B cell (primary cell): ENCODE data around the gene ACACB. TPM values are rescaled to one million over a fixed set of nuclear protein-coding genes. Genes with fewer than 3 reads are reported as not detected.

Experiments
- ATAC-seq: fragments of 200-7000 bp; cut with Tn5 transposase; one replicate; pipeline ENCODE4 v1.10.0; 2021; ENCODE audit warnings: low read depth, mild to moderate bottlenecking, moderate number of reproducible peaks, moderate library complexity
- CTCF ChIA-PET: fragments of 350-600 bp; sonication (Branson Sonifier 250); formaldehyde crosslinking; loops from one replicate; lab custom pipeline; 2021; ENCODE audit warnings: antibody characterized with exemption, inconsistent platforms; lab: Charles Lee
- POLR2A ChIA-PET: fragments of 350-600 bp; sonication (Branson Sonifier 250); formaldehyde crosslinking; loops from one replicate; lab custom pipeline; 2021; ENCODE audit warnings: antibody characterized with exemption; lab: Charles Lee
- DNase-seq: peaks from one replicate; pipeline ENCODE4 v3.0.0; 2013
- H2AFZ ChIP-seq: 2 replicates; pipeline ENCODE4 v1.6.1; 2012; ENCODE audit warnings: mild to moderate bottlenecking, low read depth, low read length; ENCODE audit not compliant: insufficient read depth, poor library complexity, severe bottlenecking
- H3K27ac ChIP-seq, 2 donors: 1 replicate in 1 of 2; 2 replicates in 1 of 2; pipeline ENCODE4 v1.5.1; 2012 to 2013; ENCODE audit warnings: low read length in 2 of 2, mild to moderate bottlenecking in 2 of 2, moderate library complexity in 1 of 2
- H3K27me3 ChIP-seq, 4 experiments: fragments of 200-600 bp in 1 of 4; sonication (generic) in 1 of 4; replicated peaks in 1 of 4; 1 replicate in 2 of 4; 2 replicates in 2 of 4; pipeline versions ENCODE4 v1.6.1 to v1.7.0; 2013 to 2016; ENCODE audit warnings: low read length in 3 of 4, mild to moderate bottlenecking in 2 of 4, mixed read lengths in 1 of 4, moderate library complexity in 1 of 4; ENCODE audit not compliant: insufficient read depth in 4 of 4, control insufficient read depth in 3 of 4; ENCODE audit errors: control extremely low read depth in 1 of 4
- H3K36me3 ChIP-seq, 2 experiments: replicated peaks in 1 of 2; 1 replicate in 1 of 2; 2 replicates in 1 of 2; pipeline versions ENCODE4 v1.6.1 to v1.7.1; 2013; ENCODE audit warnings: low read length in 1 of 2; ENCODE audit not compliant: insufficient read depth in 2 of 2, control insufficient read depth in 1 of 2; ENCODE audit errors: control extremely low read depth in 1 of 2, extremely low read depth in 1 of 2
- H3K4me1 ChIP-seq, 2 donors: fragments of 200-600 bp in 1 of 2; sonication (generic) in 1 of 2; 1 replicate in 1 of 2; 2 replicates in 1 of 2; pipeline versions ENCODE4 v1.5.1 to v1.6.1; 2013 to 2017; ENCODE audit warnings: low read length in 2 of 2; ENCODE audit not compliant: control insufficient read depth in 2 of 2, insufficient read depth in 2 of 2
- H3K4me2 ChIP-seq: replicated peaks from 2 replicates; pipeline ENCODE3; 2012; ENCODE audit warnings: mild to moderate bottlenecking, low read depth, low read length; ENCODE audit not compliant: poor library complexity, severe bottlenecking
- H3K4me3 ChIP-seq, 5 experiments: fragments of 200-600 bp in 1 of 5; sonication (generic) in 1 of 5; 1 replicate in 3 of 5; 2 replicates in 2 of 5; pipeline versions ENCODE4 v1.5.1 to v1.7.0; 2011 to 2016; ENCODE audit warnings: low read length in 4 of 5, mild to moderate bottlenecking in 4 of 5, low read depth in 2 of 5, control low read depth in 1 of 5, moderate library complexity in 1 of 5; ENCODE audit not compliant: insufficient read depth in 1 of 5; ENCODE audit errors: control extremely low read depth in 1 of 5, extremely low read depth in 1 of 5
- H3K79me2 ChIP-seq: fragments of 200-600 bp; sonication (generic); one replicate; pipeline ENCODE4 v1.6.0; 2016; ENCODE audit warnings: low read length; ENCODE audit not compliant: control insufficient read depth, insufficient read depth
- H3K9ac ChIP-seq: fragments of 200-600 bp; sonication (generic); 2 replicates; pipeline ENCODE4 v1.6.1; 2017; ENCODE audit warnings: mild to moderate bottlenecking, low read length, moderate library complexity
- H3K9me3 ChIP-seq, 3 donors: one replicate each; pipeline versions ENCODE4 v1.6.1 to v1.7.1; 2013; ENCODE audit warnings: low read length in 2 of 3; ENCODE audit not compliant: control insufficient read depth in 2 of 3, insufficient read depth in 1 of 3; ENCODE audit errors: control extremely low read depth in 1 of 3
- H4K20me1 ChIP-seq: 2 replicates; pipeline ENCODE4 v1.6.0; 2012; ENCODE audit warnings: mild to moderate bottlenecking, low read length; ENCODE audit not compliant: insufficient read depth, control insufficient read depth, poor library complexity, severe bottlenecking
- H3K27ac Mint-ChIP-seq: one replicate; pipeline ENCODE4 v1.8.0; 2021; ENCODE audit warnings: mixed read lengths
- H3K27me3 Mint-ChIP-seq: one replicate; pipeline ENCODE4 v1.8.0; 2021; ENCODE audit warnings: mixed read lengths
- H3K4me1 Mint-ChIP-seq: one replicate; pipeline ENCODE4 v1.8.0; 2021; ENCODE audit warnings: mixed read lengths
- H3K4me3 Mint-ChIP-seq: one replicate; pipeline ENCODE4 v1.8.0; 2021; ENCODE audit warnings: mixed read lengths
- H3K9me3 Mint-ChIP-seq: one replicate; pipeline ENCODE4 v1.8.0; 2022; ENCODE audit warnings: mixed read lengths; ENCODE audit not compliant: insufficient read depth
- CTCF ChIP-seq: fragments of 200-600 bp; IDR thresholded peaks from one replicate; pipeline ENCODE4 v1.8.0; 2022; ENCODE audit warnings: antibody characterized with exemption, mild to moderate bottlenecking
- EZH2 ChIP-seq: IDR thresholded peaks from 2 replicates; pipeline ENCODE4 v1.6.1; 2012; ENCODE audit warnings: borderline replicate concordance, low read depth, mild to moderate bottlenecking, moderate library complexity, low read length; ENCODE audit not compliant: insufficient read depth, poor library complexity, severe bottlenecking
- WGBS: methylation state at CpG from one replicate; pipeline ENCODE4 v1.1.5; 2013; ENCODE audit warnings: missing lambda C conversion rate; ENCODE audit not compliant: insufficient coverage; 5-methylcytosine and 5-hydroxymethylcytosine counted together
- intact Hi-C: fragments of 100-400 bp; cut with micrococcal nuclease; formaldehyde crosslinking; loops from one replicate; pipeline ENCODE4 v1.10.0; 2022
- polyA plus RNA-seq: library from polyadenylated mRNA; depleted of rRNA; stranded (reverse); fragments of >200 nt; gene quantifications from 2 replicates; pipeline ENCODE4 v1.2.3, GENCODE V29; 2012
- total RNA-seq, 2 donors: library from RNA; stranded (reverse); fragments of 120-200 nt in 1 of 2; gene quantifications; 1 replicate in 1 of 2; 2 replicates in 1 of 2; pipeline versions ENCODE4 v1.2.3 to v1.2.4, GENCODE V29; 2013 to 2022

Gene ACACB
- total and polyA plus RNA-seq, 2 donors (not counting 1 experiment from before 2014, with no cell fraction given) = 7.4 to 27.5 TPM

DNA sequence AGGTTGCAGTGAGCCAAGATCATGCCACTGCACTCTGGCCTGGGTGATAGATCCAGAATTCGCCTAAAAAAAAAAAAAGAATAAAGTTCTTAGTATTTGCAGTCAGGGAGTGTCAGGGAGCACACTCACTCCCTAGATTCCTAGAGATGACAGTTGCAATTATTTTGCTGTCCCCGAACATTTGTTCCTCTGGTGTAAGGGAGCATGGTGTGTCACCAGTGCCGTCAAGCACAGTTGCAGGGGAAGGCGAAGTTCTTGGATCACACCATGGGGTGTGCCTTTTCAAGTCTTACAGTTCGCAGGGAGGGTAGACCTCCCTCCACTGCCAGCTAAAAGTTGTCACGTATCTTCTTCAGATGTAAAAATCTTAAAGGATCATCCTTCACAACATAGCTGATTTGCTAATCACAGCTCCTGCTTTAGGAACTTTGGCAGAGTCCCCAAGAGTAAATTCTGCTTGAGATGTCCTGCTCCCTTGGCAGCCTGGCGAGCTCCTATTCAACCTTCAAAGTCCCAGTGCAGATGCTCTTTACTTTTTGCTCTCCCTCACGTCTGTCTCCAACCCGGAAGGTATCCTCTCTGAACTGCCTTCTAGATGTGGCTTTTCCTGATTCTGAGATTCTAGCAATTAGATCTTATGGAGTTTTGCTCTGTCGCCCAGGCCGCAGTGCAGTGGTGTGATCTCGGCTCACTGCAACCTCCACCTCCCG lies 11.3 kb downstream of the ACACB start:
- Histone ChIP-seq H3K9me3 (no peaks in the 10 kb centered on the region), H3K4me1 (no peaks in the 10 kb centered on the region), H3K79me2 (no peaks in the 10 kb centered on the region), H3K27ac (no peak overlapping the region), H3K36me3 (no peaks in the 10 kb centered on the region), H2AFZ (no peak overlapping the region), H3K27me3 (no peaks in the 10 kb centered on the region), H4K20me1 (no peaks in the 10 kb centered on the region), H3K9ac (no peak overlapping the region), H3K4me2 (no peak overlapping the region), H3K4me3 (no peak overlapping the region)
- no peaks in the 10 kb centered on the region for H3K4me1 Mint-ChIP-seq
- TF ChIP-seq EZH2 = no peak
- TF ChIP-seq CTCF = no peak
- 94% methylated on average over 10 of the region's 13 CpGs for WGBS
- ChIA-PET CTCF (interaction anchor here (1.0 to 1.6 kb wide), 2 partner anchors 16 to 258 kb away, joined by 3 read pairs; no protein-coding TSS in a partner anchor), POLR2A (interaction anchor here (0.7 kb wide), 1 partner anchor 270 kb away, joined by 3 read pairs; no protein-coding TSS in a partner anchor)
- no peak overlapping the region for H3K4me3 Mint-ChIP-seq
- H3K27ac Mint-ChIP-seq = no peak overlapping the region
- ATAC-seq (no peak), DNase-seq (no peak)
- intact Hi-C loops = no loop called here
- no peaks in the 10 kb centered on the region for H3K9me3 Mint-ChIP-seq
- peaks cover 6% of the 10 kb centered on the region for H3K27me3 Mint-ChIP-seq
